ENCODE data around the gene PLXND1. TPM values are rescaled to one million over a fixed set of nuclear protein-coding genes. Genes with fewer than 3 reads are reported as not detected.
A peak's percentile ranks its signal among the peaks of the same experiment; 100 is the strongest.

Gene PLXND1
- total RNA-seq, 1 donor from 2014 or later: 1.7 TPM

DNA sequence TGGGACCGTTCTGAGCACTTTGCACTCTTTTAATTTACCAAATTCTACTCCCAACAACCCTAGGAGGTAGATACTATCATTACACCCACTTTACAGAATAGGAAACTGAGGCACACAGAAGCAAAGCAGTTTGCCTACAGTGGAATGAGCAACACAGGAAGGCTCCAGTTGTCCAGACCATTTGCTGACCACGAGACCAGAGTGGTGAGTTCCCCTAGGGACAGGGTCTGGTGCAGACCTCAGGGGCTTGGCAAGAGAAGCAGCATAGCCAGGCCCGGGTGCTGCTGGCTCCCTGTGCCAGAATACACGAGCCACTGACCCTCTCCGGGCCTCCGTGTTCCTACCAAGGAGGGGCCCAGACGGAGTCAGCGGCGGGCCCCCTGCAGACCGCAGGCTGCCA lies 26.5 kb downstream of the PLXND1 start:
- Mint-ChIP-seq H3K36me3 (ENCODE audit: low read depth) (no peaks in the 10 kb centered on the region), H3K9me3 (no peaks in the 10 kb centered on the region), H3K4me3 (no peak overlapping the region), H3K4me1 (ENCODE audit: low read depth) (peaks cover 5% of the 10 kb centered on the region), H3K27me3 (ENCODE audit: insufficient read depth) (no peaks in the 10 kb centered on the region), H3K27ac (no peak overlapping the region)
- intact Hi-C loops (cut with micrococcal nuclease): no loop called here
- no peak for DNase-seq (ENCODE audit: low spot score)

DNA sequence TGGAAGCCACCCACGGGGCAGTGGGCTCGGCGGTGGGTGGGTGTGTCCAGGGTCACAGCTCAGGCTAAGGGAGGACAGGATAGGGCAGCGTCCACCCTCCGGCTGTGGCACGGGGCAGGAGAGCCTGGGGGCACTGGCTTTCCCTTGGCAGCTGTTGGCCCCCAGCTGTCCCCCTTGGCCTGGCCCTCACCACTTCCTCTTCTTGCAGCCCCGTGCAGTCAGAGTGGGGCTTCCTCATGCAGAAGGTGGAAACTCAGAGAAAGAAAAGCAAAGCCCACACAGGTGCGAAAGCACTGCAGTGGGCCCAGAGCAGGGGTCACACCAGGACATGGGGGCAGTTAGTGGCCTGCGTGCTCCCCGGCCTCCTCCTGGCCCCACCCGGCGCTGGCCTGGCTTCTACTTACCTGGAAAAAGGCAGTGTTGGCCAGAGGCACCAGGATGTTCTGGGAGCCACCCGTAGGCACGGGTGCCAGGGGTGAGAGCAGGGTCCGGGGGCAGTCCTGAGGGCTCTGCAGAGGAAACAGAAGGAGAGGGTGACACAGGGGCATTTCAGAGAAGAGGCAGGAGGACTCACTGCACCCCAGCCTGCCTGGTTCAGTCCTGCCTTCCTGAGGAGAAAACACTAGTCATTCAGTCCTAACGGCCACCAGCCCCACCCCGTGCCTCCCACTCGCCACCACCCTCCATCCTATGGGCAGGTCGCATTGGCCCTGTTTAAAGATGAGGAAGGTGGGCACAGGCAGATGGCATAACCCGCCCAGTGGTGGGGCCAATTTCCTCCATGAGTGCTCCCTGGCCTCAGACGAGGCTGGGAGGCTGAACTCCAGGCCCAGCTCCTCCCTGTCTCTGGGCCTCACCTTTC lies 28.3 kb downstream of the PLXND1 start:
- DNase-seq (ENCODE audit: low spot score): no peak
- intact Hi-C loops (cut with micrococcal nuclease): no loop called here
- no peaks in the 10 kb centered on the region for H3K36me3 Mint-ChIP-seq (ENCODE audit: low read depth)
- H3K9me3 Mint-ChIP-seq: no peaks in the 10 kb centered on the region
- H3K4me3 Mint-ChIP-seq: no peak overlapping the region
- H3K27ac Mint-ChIP-seq: no peak overlapping the region
- no peaks in the 10 kb centered on the region for H3K27me3 Mint-ChIP-seq (ENCODE audit: insufficient read depth)
- peaks cover 5% of the 10 kb centered on the region for H3K4me1 Mint-ChIP-seq (ENCODE audit: low read depth)

DNA sequence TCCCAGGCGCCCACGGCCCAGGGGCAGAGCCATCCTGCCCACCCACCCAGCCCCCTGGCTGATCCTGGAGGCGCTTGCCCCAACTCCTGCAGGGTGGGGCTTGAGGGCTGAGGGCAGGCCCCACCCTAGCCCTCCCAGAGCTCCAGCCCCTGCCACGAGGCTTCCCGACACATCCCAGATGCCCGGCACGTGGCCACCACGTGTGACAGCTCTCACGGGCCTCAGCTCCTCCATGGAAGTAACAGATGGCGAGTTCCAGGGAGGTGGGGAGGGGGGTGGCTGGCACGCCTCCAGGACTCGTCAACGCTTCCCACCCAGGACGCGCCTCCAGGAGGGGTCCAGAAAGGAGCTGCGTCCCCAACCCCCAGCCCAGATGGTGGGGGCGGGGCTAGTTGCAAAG lies 29.1 kb downstream of the PLXND1 start:
- no peak for DNase-seq (ENCODE audit: low spot score)
- Mint-ChIP-seq H3K27me3 (ENCODE audit: insufficient read depth) (no peaks in the 10 kb centered on the region), H3K4me1 (ENCODE audit: low read depth) (peaks cover 5% of the 10 kb centered on the region), H3K4me3 (no peak overlapping the region), H3K9me3 (no peaks in the 10 kb centered on the region), H3K36me3 (ENCODE audit: low read depth) (no peaks in the 10 kb centered on the region), H3K27ac (no peak overlapping the region)
- intact Hi-C loops (cut with micrococcal nuclease): no loop called here

DNA sequence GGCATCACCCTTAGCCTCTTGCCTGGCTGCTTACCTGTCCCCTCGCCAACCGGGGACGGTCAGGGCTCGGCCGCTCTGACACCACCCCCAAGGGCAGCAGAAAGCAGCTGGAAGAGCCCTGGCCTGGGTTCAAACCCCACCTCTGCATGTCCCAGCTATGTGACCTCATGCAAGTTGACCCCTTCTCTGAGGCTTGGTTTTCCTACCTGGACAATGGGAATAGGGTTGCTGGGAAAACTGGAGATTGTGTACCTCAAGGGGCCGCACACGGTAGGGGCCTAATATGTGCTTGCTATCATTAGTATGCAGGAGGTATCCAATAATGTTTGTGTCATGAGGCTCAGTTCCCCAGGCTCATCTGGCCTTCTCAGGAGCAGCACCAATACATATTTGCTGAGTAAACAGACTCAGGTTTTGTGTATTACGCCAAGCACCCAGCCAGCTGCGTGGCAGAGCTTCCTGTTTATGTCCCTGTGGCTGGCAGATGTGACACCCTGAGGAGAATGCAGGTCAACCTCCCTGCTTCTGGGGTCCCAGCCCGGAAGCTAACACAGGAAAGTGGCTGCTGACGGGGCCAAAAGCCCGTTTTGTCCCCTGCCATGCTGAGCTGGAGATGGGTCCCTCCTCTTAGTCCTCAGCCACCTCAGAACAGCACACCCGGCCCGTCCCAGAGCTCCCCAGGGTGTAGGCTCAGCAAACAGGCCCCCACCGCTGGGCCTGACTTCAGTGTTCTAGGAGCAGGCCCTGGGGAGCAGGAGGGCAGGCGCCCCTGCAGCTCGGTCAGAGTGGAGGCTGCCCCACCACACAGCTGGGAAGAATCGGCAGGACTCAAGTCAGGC lies 29.7 kb downstream of the PLXND1 start:
- Mint-ChIP-seq H3K9me3 (no peaks in the 10 kb centered on the region), H3K27ac (peak overlapping the region; percentile 44), H3K36me3 (ENCODE audit: low read depth) (no peaks in the 10 kb centered on the region), H3K27me3 (ENCODE audit: insufficient read depth) (no peaks in the 10 kb centered on the region), H3K4me1 (ENCODE audit: low read depth) (peaks cover 5% of the 10 kb centered on the region), H3K4me3 (no peak overlapping the region)
- intact Hi-C loops (cut with micrococcal nuclease): no loop called here
- peak; percentile 16 for DNase-seq (ENCODE audit: low spot score)

DNA sequence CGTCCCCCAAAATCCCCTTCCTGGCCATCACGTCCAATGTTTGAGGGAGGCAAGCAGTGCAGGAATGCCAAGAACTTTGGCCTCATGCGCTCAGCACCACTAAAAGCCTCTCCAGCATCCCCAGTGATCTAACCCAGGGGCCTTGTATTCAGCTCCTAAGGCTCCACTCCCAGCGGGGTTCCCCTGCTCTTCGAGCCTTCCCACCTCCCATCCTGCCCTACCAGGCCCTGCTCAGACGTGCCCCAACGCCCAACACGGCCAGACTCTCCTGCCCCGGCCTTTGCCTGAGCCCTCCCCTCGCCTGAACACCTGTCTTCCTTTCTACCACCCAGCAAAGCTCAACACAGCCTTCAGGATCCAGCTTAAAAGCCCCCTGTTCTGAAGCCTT lies 30.5 kb downstream of the PLXND1 start:
- no peak overlapping the region for H3K27ac Mint-ChIP-seq
- no peaks in the 10 kb centered on the region for H3K36me3 Mint-ChIP-seq (ENCODE audit: low read depth)
- no peaks in the 10 kb centered on the region for H3K27me3 Mint-ChIP-seq (ENCODE audit: insufficient read depth)
- H3K9me3 Mint-ChIP-seq: no peaks in the 10 kb centered on the region
- DNase-seq (ENCODE audit: low spot score): no peak
- H3K4me3 Mint-ChIP-seq: no peak overlapping the region
- intact Hi-C loops (cut with micrococcal nuclease): no loop called here
- H3K4me1 Mint-ChIP-seq (ENCODE audit: low read depth): peaks cover 5% of the 10 kb centered on the region

DNA sequence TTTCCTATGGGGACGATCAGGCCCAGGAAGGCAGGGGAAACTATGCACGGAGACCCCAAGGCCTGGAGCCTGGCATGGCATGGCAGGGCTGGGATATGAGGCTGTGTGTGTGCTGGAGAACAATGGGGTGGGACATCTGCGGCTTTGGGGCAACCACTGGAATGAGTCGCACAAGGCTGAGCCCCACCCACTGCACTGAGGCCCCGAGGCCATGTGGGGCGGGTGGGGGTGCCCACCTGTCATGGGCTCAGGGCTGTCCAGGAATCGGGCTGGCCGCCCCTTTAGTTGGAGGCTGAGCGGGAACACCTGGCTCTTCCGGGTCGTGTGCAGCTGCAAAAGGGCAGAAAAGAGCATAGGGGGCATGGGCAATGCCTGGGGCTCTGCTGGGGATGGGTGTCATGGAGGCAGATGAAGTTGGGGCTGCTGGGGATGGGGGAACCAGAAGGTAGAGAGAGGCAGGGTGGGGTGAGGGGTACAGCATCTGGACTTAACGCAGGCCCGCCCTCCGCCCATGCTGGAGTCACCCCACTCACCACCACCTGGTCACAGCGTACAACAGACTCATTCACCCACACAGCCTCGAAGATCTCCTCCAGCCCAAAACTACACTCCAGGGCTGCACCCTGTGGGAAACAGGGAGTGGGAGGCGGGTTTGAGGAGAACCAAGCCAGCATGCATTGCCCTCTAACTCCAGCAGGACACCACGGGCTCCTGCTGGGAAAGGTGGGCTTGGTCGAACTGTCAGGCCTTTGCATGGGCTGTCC lies 31.1 kb downstream of the PLXND1 start:
- DNase-seq (ENCODE audit: low spot score): no peak
- H3K9me3 Mint-ChIP-seq: no peaks in the 10 kb centered on the region
- no peaks in the 10 kb centered on the region for H3K36me3 Mint-ChIP-seq (ENCODE audit: low read depth)
- intact Hi-C loops (cut with micrococcal nuclease): no loop called here
- H3K4me1 Mint-ChIP-seq (ENCODE audit: low read depth): peaks cover 5% of the 10 kb centered on the region
- no peak overlapping the region for H3K4me3 Mint-ChIP-seq
- H3K27me3 Mint-ChIP-seq (ENCODE audit: insufficient read depth): no peaks in the 10 kb centered on the region
- H3K27ac Mint-ChIP-seq: no peak overlapping the region

DNA sequence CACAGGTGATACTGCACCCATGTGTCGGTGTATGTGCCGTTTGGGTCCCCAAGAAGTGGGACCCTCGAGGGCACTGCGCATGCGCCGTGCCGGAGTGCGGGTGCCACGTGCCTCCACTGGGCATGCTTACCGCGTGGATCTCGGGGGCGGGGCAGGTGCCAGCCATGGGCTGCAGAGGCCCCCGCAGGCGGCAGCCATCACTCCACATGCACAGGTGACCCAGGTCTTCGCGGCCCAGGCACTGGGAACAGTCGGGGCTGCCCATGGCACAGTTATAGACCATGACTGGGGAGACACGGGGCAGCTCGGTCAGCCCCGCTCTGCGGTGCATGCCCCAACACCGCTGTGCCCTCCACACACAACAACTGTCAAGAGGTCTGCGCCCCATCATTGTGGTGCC lies 32.3 kb downstream of the PLXND1 start:
- no peak overlapping the region for H3K27ac Mint-ChIP-seq
- no peaks in the 10 kb centered on the region for H3K36me3 Mint-ChIP-seq (ENCODE audit: low read depth)
- H3K4me3 Mint-ChIP-seq: no peak overlapping the region
- intact Hi-C loops (cut with micrococcal nuclease): no loop called here
- H3K4me1 Mint-ChIP-seq (ENCODE audit: low read depth): peaks cover 5% of the 10 kb centered on the region
- no peaks in the 10 kb centered on the region for H3K27me3 Mint-ChIP-seq (ENCODE audit: insufficient read depth)
- no peaks in the 10 kb centered on the region for H3K9me3 Mint-ChIP-seq
- DNase-seq (ENCODE audit: low spot score): no peak

DNA sequence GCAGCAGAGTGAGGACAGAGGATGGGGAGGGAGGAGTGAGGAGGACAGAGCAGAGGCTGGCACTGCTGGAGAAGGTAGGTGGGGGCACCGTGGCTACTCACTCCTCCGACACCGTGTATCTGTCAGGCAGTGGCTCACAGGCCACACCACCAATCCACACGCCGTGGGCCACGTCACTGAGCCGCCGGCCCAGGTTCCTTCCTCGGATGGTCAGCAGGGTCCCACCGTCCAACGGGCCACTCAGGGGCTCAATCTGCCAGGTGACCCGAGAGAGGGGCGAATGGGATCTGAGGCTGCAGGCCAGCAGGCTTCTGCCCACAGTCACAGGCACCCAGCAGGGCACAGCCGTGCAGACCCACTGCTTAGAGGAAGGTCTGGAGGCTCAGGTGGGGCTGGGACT lies 33.0 kb downstream of the PLXND1 start:
- DNase-seq (ENCODE audit: low spot score): no peak
- H3K9me3 Mint-ChIP-seq: no peaks in the 10 kb centered on the region
- no peaks in the 10 kb centered on the region for H3K27me3 Mint-ChIP-seq (ENCODE audit: insufficient read depth)
- H3K27ac Mint-ChIP-seq: no peak overlapping the region
- no peak overlapping the region for H3K4me3 Mint-ChIP-seq
- H3K4me1 Mint-ChIP-seq (ENCODE audit: low read depth): peaks cover 5% of the 10 kb centered on the region
- intact Hi-C loops (cut with micrococcal nuclease): no loop called here
- H3K36me3 Mint-ChIP-seq (ENCODE audit: low read depth): no peaks in the 10 kb centered on the region

DNA sequence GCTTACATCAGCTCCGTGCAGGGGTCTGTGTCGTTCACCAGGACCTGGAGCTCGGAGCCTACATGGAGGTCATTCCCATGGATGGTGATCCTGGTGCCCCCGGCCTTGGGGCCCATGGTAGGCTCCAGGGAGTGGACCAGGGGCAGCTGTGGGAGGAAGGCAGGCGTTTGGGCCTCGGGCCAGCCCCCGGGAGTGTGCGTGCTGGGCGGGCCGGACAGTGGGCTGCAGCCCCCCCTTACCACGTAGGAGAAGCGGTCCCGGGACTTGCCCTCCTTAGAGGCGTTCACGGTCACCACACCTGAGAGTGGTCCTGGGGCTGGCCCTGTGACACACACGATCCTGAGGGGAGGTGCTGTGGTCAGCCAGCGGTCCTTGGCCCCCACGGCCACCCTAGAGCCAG lies 33.9 kb downstream of the PLXND1 start:
- Mint-ChIP-seq H3K4me1 (ENCODE audit: low read depth) (peaks cover 5% of the 10 kb centered on the region), H3K9me3 (no peaks in the 10 kb centered on the region), H3K4me3 (no peak overlapping the region), H3K27ac (no peak overlapping the region), H3K27me3 (ENCODE audit: insufficient read depth) (no peaks in the 10 kb centered on the region), H3K36me3 (ENCODE audit: low read depth) (no peaks in the 10 kb centered on the region)
- intact Hi-C loops (cut with micrococcal nuclease): no loop called here
- no peak for DNase-seq (ENCODE audit: low spot score)

DNA sequence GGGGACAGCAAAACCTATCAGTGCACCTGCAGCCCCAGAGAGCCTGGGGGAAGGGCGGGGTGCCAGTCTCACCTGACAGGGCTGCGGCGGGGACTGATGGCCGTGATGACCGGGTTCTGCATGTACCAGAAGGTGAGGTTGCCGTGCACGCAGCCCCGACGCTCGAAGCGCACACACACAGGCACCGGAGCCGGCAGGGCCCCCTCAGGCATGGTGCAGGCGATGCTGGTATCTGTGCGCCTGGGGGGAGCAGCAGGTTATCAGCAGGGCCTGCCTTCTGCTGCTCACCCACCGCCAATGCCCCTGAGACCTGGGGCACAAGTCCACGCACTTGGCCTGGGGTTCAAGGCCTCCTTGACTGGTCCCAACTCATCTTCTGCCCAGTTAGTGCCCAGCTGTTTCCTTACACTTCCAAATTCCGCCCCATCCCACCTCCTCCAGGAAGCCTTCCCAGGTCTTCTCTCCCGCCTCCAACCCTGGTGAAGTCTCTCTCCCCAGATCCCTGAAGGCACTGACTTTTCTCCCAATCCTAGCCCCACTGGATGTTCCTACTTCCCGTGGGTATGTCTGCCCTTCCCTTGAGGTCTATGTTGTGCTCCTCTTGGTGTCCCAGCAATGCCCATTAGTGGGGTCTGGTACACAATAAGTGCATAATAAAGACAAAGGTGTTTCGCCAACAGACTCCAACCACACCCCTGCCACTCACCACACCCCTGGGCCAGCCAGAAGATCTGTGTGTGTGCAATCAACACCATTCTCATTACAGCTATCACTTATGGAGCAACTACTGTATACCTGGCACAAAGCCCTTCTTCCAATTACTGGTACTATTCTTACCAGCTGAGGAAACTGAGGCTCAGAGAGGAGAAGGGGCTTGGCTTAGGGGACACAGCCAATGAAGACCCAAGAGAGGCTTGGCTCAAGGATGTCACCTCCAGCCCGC lies 34.6 kb downstream of the PLXND1 start:
- Mint-ChIP-seq H3K36me3 (ENCODE audit: low read depth) (no peaks in the 10 kb centered on the region), H3K4me1 (ENCODE audit: low read depth) (peaks cover 5% of the 10 kb centered on the region), H3K27ac (no peak overlapping the region), H3K9me3 (no peaks in the 10 kb centered on the region), H3K27me3 (ENCODE audit: insufficient read depth) (no peaks in the 10 kb centered on the region), H3K4me3 (no peak overlapping the region)
- no peak for DNase-seq (ENCODE audit: low spot score)
- intact Hi-C loops (cut with micrococcal nuclease): no loop called here

DNA sequence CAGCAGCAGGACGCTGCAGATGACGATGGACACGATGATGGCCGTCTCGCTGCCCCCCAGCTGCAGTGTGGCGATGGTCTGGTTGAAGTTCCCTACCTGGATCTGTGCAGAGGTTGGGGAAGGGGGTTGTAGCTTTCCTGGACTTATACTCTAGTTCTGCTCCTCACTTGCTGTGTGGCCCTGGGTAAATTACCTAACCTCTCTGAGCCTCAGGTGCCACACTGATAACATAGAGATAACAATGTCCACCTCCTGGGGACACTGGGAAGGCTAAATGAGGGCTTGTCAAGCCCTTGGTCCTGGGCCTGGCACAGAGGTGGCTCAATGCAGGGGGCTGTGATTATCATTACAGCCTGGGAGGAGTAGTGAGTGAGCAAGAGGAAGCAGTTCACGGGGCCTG lies 36.6 kb downstream of the PLXND1 start:
- no peak overlapping the region for H3K4me3 Mint-ChIP-seq
- no peaks in the 10 kb centered on the region for H3K9me3 Mint-ChIP-seq
- no peak overlapping the region for H3K27ac Mint-ChIP-seq
- intact Hi-C loops (cut with micrococcal nuclease): no loop called here
- DNase-seq (ENCODE audit: low spot score): no peak
- no peaks in the 10 kb centered on the region for H3K36me3 Mint-ChIP-seq (ENCODE audit: low read depth)
- no peaks in the 10 kb centered on the region for H3K4me1 Mint-ChIP-seq (ENCODE audit: low read depth)
- H3K27me3 Mint-ChIP-seq (ENCODE audit: insufficient read depth): no peaks in the 10 kb centered on the region

DNA sequence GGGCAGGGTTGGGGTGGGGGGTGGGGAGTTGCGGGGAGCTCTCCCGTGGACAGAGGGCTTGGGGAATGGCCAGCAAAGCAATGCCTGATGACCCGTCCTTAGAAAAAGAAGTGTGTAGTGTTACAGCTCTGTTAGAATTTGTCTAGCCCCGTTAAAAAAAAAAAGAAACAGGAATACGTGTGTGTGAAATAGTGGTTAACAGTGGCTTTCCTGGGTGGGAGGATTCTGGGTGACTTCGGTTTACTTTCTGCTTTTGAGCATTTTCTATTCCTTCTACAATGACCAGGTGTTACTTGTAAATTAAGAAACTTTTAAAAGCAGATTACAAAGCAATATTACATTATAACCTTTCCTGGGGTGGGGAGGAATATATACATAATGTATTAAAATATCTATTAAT lies 38.5 kb downstream of the PLXND1 start:
- intact Hi-C loops (cut with micrococcal nuclease): no loop called here
- DNase-seq (ENCODE audit: low spot score): no peak
- no peak overlapping the region for H3K4me3 Mint-ChIP-seq
- no peaks in the 10 kb centered on the region for H3K9me3 Mint-ChIP-seq
- H3K27ac Mint-ChIP-seq: no peak overlapping the region
- H3K36me3 Mint-ChIP-seq (ENCODE audit: low read depth): no peaks in the 10 kb centered on the region
- H3K4me1 Mint-ChIP-seq (ENCODE audit: low read depth): no peaks in the 10 kb centered on the region
- no peaks in the 10 kb centered on the region for H3K27me3 Mint-ChIP-seq (ENCODE audit: insufficient read depth)

Measured in activated T-helper 1 cell treated with anti-CD3 and anti-CD28 coated beads, Interleukin-12 subunit alpha, Interleukin-12 subunit beta, Interleukin-2, Interleukin-4 antibody, amounts not matched to agents 30 ng/mL and 10 ng/mL and 1 ng/mL, durations not matched to agents 14 hours and 24 hours and 36 hours (primary cell).